Thoracic aorta (tissue), 2 donors: Measurements from ENCODE around the gene GSTK1. TPM values are rescaled to one million over a fixed set of nuclear protein-coding genes. Genes with fewer than 3 reads are reported as not detected.

Experiments used
- ATAC-seq: fragments of 150-250 bp; one replicate; pipeline ENCODE4 v1.8.0; 2017; ENCODE audit warnings: low read depth; ENCODE audit not compliant: insufficient number of reproducible peaks, low FRiP score
- DNase-seq: peaks from one replicate; pipeline ENCODE4 v3.0.0-alpha.2; 2020; ENCODE audit warnings: low spot score
- H3K27ac ChIP-seq, 2 donors: fragments of 200-600 bp; sonication (generic); 1 replicate in 1 of 2; 2 replicates in 1 of 2; pipeline ENCODE4 v1.5.1; 2016; ENCODE audit warnings: mild to moderate bottlenecking in 2 of 2, moderate library complexity in 2 of 2
- H3K27me3 ChIP-seq: fragments of 200-600 bp; sonication (generic); replicated peaks from 2 replicates; pipeline ENCODE4 v1.6.0; 2016; ENCODE audit warnings: mild to moderate bottlenecking; ENCODE audit not compliant: insufficient read depth
- H3K36me3 ChIP-seq: fragments of 200-600 bp; sonication (generic); one replicate; pipeline ENCODE4 v1.5.1; 2016
- H3K4me1 ChIP-seq, 2 donors: fragments of 200-600 bp; sonication (generic); 1 replicate in 1 of 2; 2 replicates in 1 of 2; pipeline versions ENCODE4 v1.5.1 to v1.6.0; 2016; ENCODE audit warnings: low read depth in 2 of 2, mild to moderate bottlenecking in 1 of 2; ENCODE audit not compliant: control insufficient read depth in 1 of 2
- H3K4me3 ChIP-seq: fragments of 200-600 bp; sonication (generic); 2 replicates; pipeline ENCODE4 v1.5.1; 2016; ENCODE audit warnings: mild to moderate bottlenecking
- H3K9me3 ChIP-seq: fragments of 200-600 bp; sonication (generic); 2 replicates; pipeline ENCODE4 v1.5.1; 2016
- CTCF ChIP-seq: fragments of 200-600 bp; sonication (generic); IDR thresholded peaks from one replicate; pipeline ENCODE4 v1.5.1; 2019; ENCODE audit warnings: antibody characterized with exemption
- total RNA-seq, 2 donors: library from RNA; depleted of rRNA; stranded (reverse); fragments of >200 nt; gene quantifications; one replicate each; pipeline versions ENCODE4 v1.1.0 to v1.2.3, GENCODE V29; 2016

The GSTK1 gene
- total RNA-seq, 2 donors from 2014 or later, result 106 to 148 TPM

DNA sequence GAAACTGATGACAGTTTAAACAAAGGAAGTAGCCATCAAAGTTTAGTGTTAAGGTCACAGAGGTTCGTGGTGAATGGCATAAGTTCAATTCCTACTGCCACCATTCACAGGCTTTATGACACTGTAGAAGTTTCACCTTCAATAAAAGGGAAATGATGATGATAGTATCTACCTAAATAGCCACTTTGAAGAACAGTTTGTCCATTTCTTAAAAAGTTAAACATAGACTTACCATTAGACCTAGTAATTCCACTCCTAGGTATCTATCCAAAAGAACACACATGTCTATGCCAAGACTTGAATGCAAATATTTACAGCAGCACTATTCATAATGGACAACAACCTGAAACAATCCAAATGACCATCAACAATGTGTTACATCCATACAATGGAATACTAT, 18.9 kb upstream of the GSTK1 start:
- ATAC-seq (no peak), DNase-seq (no peak)
- no peak overlapping the region for H3K27ac ChIP-seq
- no peak for TF ChIP-seq CTCF
- no peak overlapping the region for H3K4me3 ChIP-seq
- H3K4me1 ChIP-seq, result no peaks in the 10 kb centered on the region
- H3K9me3 ChIP-seq, result no peaks in the 10 kb centered on the region
- no peaks in the 10 kb centered on the region for H3K27me3 ChIP-seq
- H3K36me3 ChIP-seq, result no peaks in the 10 kb centered on the region

- H3K9me3 ChIP-seq, result no peaks in the 10 kb centered on the region
- no peak overlapping the region for H3K4me3 ChIP-seq
- DNase-seq (no peak), ATAC-seq (no peak)
- H3K27me3 ChIP-seq, result no peaks in the 10 kb centered on the region
- no peaks in the 10 kb centered on the region for H3K36me3 ChIP-seq
- TF ChIP-seq CTCF, result no peak
- no peaks in the 10 kb centered on the region for H3K4me1 ChIP-seq
- H3K27ac ChIP-seq, result no peak overlapping the region
These were observed 18.1 kb upstream of the GSTK1 start for GRCh38 chr7:143245123-143245522.

DNA sequence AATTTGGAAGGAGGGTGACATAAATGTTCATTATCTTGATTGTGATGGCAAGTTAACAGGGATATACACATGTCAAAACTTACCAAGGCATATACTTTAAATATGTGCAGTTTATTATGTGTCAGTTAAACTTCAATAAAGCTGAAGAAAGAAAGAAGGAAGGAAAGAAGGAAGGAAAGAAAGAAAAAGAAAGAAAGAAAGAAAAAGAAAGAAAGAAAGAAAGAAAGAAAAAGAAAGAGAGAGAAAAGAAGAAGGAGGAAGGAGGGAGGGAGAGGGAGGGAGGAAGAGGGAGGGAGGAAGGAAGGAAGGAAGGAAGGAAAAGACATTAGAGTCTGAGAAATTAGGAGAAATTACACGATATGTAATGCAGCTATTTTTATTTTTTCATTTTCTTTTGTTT, 15.9 kb upstream of the GSTK1 start:
- no peak for TF ChIP-seq CTCF
- H3K27ac ChIP-seq, result no peak overlapping the region
- no peak overlapping the region for H3K4me3 ChIP-seq
- ATAC-seq (no peak), DNase-seq (no peak)
- H3K4me1 ChIP-seq, result no peaks in the 10 kb centered on the region
- H3K36me3 ChIP-seq, result no peaks in the 10 kb centered on the region
- H3K27me3 ChIP-seq, result no peaks in the 10 kb centered on the region
- H3K9me3 ChIP-seq, result no peaks in the 10 kb centered on the region

DNA sequence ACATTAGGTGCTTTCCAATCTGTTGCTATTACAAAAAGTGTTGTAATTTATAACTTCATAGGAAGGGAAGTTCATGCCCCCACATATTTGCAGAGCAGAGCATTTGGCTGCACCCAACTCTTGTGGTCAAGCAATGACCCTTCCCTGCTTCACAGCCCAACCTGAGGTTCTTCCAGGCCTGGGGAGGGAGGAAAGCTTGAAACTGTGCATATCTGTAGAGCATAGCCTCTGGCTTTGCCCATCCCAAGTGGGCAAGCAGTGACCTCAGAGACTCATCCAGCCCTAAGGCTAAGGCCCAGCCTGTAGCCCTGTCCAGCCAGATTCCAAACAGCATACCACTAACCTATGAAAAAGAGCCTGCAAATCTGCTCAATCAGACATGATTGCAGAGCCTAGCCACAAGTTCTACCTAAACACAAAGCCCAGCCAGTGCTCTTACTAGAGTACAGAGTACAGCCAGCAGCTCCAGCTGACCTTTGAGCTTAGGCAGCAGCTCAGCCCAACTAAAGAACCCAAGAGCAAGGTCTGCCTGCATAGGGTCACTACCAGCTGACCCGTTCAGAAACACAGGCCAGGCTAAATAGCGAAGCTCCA, 14.4 kb upstream of the GSTK1 start:
- Histone ChIP-seq H3K27me3 (no peaks in the 10 kb centered on the region), H3K36me3 (no peaks in the 10 kb centered on the region), H3K27ac (no peak overlapping the region), H3K9me3 (no peaks in the 10 kb centered on the region), H3K4me1 (no peaks in the 10 kb centered on the region), H3K4me3 (no peak overlapping the region)
- ATAC-seq, result no peak
- TF ChIP-seq CTCF, result no peak
- no peak for DNase-seq

DNA sequence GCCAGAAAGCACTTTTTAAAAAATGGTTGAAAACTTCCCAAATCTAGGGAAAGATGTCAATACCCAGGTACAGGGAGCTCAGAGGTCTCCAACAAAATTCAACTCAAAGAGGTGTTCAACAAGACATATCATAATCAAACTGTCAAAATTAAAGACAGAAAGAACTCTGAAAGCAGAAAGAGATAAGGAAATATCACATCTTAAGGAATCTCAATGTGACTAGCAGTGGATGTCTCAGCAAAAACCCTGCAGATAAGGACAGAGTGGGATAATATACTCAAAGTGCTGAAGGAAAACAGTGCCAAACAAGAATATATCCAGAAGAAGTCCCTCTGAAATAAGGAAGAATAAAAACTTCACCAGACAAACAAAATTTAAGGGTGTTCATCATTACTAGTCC, 13.0 kb upstream of the GSTK1 start:
- no peaks in the 10 kb centered on the region for H3K36me3 ChIP-seq
- H3K4me1 ChIP-seq, result no peaks in the 10 kb centered on the region
- TF ChIP-seq CTCF, result no peak
- no peak overlapping the region for H3K27ac ChIP-seq
- no peak overlapping the region for H3K4me3 ChIP-seq
- DNase-seq, result no peak
- no peak for ATAC-seq
- H3K27me3 ChIP-seq, result no peaks in the 10 kb centered on the region
- no peaks in the 10 kb centered on the region for H3K9me3 ChIP-seq
